ENCODE results near the gene IFNL4.
"Not testable (repeated sequence)": the region's sequence is repeated elsewhere in the genome, so short reads cannot be mapped to it uniquely, and the experiment has no call there.

IFNL4 gene

DNA sequence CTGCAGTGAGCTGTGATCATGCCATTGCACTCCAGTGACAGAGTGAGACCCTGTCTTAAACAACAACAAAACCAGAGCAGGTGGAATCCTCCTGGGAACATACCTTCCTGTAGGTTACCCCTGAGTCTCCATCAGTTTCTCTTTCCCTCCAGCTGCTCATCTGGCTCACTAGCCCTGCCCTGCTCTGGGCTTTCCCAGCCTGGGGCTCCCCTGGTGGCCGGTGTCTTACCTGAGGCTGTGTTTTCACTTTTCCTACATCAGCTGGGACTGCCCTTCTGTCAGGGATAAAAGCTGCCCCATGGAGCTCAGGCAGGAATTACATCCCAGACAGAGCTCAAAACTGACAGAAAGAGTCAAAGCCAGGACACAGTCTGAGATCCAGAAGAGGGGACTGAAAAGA lies 19.4 kb upstream of the IFNL4 start, which contains the start of gene IFNL2:
IFNL2 (plus strand) TSS at position 312 of the 400 bp plus-strand sequence. CDS start 173 bp downstream, outside the sequence.
- H3K27me3 Mint-ChIP-seq: peaks cover 75% of the 10 kb centered on the region
- H3K4me1 Mint-ChIP-seq, H3K36me3 Mint-ChIP-seq, H3K27ac Mint-ChIP-seq, H3K4me3 Mint-ChIP-seq, H3K9me3 Mint-ChIP-seq, CTCF ChIA-PET, DNase-seq: not testable (repeated sequence)

DNA sequence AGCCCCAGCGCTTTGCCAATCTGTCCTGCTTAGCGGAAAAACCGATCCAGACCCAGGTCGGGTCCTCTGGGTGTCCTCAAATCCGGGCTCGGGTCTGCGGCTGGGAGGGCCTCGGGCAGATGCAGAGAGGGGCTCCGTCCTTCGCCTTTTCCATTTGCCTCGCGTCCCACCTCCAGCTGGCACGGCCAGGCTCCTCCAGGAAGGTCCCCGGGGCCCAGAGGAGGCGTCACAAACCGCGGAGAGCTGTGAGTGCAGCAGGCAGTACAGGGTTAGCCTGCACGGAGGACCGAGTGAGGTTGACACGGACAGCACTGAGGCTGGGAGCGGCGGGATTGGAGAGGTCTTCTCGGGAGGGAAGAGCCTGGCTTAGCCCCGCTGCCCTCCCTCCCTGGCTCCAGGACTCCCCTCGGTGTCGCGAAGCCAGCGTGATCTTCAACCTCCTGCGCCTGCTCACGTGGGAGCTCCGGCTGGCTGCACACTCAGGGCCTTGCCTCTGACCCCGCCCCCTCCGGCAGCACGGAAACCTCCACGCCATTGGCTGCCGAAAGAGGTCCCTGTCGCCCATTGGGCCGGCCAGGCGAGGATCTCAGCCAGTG lies 16.8 kb upstream of the IFNL4 start:
- DNase-seq: no peak
- H3K9me3 Mint-ChIP-seq: no peaks in the 10 kb centered on the region
- no peaks in the 10 kb centered on the region for H3K4me1 Mint-ChIP-seq
- no peak overlapping the region for H3K27ac Mint-ChIP-seq
- no peak overlapping the region for H3K4me3 Mint-ChIP-seq
- CTCF ChIA-PET: no interaction called here
- H3K27me3 Mint-ChIP-seq: peaks cover 78% of the 10 kb centered on the region
- H3K36me3 Mint-ChIP-seq: no peaks in the 10 kb centered on the region

DNA sequence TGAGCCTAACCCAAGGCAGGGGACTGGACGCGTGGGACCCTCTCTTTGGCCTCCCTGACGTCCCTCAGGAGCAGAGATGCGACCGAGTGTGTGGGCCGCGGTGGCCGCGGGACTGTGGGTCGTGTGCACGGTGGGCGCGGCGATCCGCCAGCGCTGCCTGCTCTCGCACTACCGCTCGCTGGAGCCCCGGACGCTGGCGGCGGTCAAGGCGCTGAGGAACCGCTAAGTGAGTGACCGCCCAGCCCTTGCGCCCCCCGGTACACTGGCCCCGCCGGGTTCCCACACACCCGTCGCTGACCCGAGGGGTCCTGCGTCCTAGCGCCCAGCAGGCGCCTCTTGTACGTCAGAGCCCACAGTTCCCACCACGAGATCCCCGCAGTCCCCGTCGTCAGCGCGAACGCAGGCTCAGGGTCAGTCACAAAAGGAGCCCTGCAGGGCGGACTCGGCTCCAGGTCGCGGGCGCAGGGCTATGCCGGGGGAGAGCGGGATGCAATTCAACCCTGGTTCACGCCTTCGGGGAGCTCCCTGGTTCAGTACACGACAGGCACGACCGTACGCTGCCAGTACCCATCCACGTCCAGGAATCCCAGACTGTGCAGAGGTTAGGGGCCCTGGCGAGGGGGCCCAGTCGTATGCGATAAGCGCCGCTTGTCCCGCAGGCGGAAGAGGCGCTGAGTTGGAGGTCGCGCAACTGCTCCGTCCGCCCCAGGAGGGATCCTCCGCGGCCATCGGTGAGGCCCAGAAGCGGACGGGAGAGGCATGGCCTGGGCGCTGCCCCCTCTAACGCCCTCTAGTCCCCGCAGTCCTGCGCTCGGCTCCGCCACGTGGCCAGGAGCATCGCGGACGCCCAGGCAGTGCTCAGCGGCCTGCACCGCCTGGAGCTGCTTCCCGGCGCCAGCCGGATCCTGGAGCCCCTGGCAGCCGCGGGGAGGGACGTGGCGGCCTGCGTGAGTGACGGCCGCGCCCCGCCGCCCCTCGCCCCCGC lies 15.9 kb upstream of the IFNL4 start:
- Mint-ChIP-seq H3K27me3 (peaks cover 73% of the 10 kb centered on the region), H3K9me3 (no peaks in the 10 kb centered on the region), H3K4me1 (no peaks in the 10 kb centered on the region), H3K27ac (no peak overlapping the region), H3K4me3 (no peak overlapping the region), H3K36me3 (no peaks in the 10 kb centered on the region)
- CTCF ChIA-PET: no interaction called here
- no peak for DNase-seq

DNA sequence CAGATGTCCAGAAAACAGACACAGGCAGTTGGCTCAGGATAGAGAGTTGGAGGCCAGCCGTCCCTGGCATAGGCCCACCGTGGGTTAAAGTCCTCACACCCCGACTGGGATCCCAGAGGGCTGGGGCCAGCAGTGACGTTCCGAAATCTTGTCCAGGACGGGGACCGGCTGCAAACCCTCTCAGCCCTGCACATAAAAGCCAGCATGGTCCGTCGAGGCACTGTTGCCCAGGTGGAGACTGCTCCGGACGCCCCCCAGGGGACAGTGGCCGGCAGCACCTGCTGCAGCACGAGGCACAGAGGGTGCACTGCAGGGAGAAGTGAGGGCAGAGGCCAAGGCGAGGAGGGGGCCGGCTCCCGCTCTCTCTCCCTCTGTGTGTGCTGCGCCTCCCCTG lies 15.3 kb upstream of the IFNL4 start:
- DNase-seq: no peak
- H3K27ac Mint-ChIP-seq: no peak overlapping the region
- no peaks in the 10 kb centered on the region for H3K9me3 Mint-ChIP-seq
- no peaks in the 10 kb centered on the region for H3K4me1 Mint-ChIP-seq
- H3K36me3 Mint-ChIP-seq: no peaks in the 10 kb centered on the region
- CTCF ChIA-PET: no interaction called here
- H3K27me3 Mint-ChIP-seq: peaks cover 70% of the 10 kb centered on the region
- H3K4me3 Mint-ChIP-seq: no peak overlapping the region

DNA sequence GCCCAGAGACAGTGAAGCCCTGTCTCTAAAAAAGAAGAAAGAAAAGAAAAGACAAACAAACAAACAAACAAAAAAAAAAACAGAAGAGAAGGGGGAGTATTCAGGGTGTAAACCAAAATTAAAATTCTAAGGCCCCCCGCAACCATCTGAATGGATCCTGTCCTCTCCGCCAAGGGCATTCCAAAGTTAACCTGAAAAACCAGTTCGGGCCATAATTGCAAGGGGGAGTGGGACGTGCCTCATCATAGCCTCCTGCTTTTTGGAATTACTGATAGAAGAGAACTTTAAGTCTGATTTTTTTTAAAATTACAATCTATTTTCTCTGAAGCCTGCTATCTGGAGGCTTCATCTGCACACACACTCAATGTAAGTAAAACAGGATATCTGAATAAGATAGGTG lies 13.8 kb upstream of the IFNL4 start:
- H3K27me3 Mint-ChIP-seq: peaks cover 61% of the 10 kb centered on the region
- H3K36me3 Mint-ChIP-seq: no peaks in the 10 kb centered on the region
- H3K4me1 Mint-ChIP-seq: no peaks in the 10 kb centered on the region
- CTCF ChIA-PET: no interaction called here
- no peaks in the 10 kb centered on the region for H3K9me3 Mint-ChIP-seq
- H3K27ac Mint-ChIP-seq: no peak overlapping the region
- no peak for DNase-seq
- no peak overlapping the region for H3K4me3 Mint-ChIP-seq

DNA sequence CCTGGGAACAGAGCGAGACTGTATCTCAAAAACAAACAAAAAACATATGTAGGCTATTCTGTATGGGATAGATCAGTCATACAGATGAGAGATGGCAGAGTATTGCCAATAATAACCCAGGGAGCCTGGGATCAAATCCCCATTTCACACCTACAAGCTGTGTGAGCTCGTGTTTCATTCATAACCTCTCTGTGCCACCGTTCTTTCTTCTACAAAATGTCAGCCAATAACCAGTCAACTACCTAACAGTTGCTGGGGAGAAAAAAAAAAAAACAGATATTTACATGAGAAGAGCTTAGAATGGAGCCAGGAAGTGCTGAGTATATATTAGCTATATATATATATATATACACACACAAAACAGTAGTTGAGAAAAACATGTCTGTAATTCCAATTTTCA lies 13.0 kb upstream of the IFNL4 start:
- no peak for DNase-seq
- H3K36me3 Mint-ChIP-seq: no peaks in the 10 kb centered on the region
- CTCF ChIA-PET: no interaction called here
- H3K27me3 Mint-ChIP-seq: peaks cover 58% of the 10 kb centered on the region
- H3K9me3 Mint-ChIP-seq: no peaks in the 10 kb centered on the region
- no peak overlapping the region for H3K4me3 Mint-ChIP-seq
- H3K27ac Mint-ChIP-seq: no peak overlapping the region
- no peaks in the 10 kb centered on the region for H3K4me1 Mint-ChIP-seq

DNA sequence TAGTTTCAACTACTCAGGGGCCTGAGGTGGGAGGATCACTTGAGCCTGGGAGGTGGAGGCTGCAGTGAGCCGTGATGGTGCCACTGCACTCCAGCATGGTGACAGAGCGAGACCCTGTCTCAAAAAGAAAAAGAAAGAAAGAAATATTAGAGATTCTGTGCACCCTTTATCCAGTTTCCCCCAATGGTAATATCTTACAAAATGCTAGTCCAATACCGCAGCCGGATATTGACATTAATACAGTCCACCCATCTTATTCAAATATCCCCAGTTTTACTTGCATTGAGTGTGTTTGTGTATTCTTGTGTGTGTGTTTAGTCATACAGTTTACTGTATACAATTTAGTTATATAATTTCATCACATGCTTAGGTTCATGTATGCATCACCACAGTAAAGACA lies 8.6 kb upstream of the IFNL4 start:
- DNase-seq: no peak
- Mint-ChIP-seq H3K4me1 (peaks cover 5% of the 10 kb centered on the region), H3K9me3 (no peaks in the 10 kb centered on the region), H3K4me3 (no peak overlapping the region), H3K27ac (no peak overlapping the region), H3K36me3 (no peaks in the 10 kb centered on the region), H3K27me3 (peaks cover 39% of the 10 kb centered on the region)
- CTCF ChIA-PET: no interaction called here

DNA sequence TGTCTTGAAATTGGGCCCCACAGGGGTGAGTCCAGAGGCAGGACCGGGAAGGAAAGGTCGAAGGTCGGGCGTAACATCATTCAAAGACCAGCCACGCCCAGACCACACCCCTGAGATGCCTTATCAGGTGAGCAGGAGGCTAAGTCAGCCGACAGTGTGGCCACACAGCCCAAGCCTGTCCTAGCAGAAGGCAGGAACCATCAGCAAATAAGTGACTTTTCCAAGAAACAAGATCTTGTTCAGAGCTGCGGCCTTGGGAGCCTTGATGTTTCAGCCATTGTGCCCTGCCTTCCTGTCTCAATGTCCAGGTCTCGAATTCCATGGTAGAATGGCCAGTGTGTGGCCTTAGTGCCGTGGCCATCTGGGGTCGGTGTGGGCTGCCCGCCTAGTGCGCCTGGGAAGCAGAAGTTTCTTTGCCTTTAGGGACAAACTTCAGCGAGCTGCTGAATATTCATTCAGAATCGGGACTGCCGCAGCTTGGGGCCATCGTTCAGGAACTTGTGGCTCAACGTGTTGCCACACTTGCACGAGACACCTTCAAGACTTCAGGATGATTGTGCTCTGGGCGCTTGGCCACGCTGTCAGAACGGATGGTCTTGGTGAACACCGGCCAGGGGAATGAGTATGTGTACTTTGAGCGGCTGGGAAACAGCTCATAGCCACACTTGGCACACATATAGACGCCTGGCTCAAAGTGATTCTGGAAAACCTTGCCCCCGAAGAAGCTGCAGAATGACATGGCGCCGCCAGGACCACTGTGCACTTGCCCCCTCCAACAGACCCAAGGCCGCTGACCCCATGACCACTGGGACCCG lies 6.1 kb upstream of the IFNL4 start:
- H3K9me3 Mint-ChIP-seq: no peaks in the 10 kb centered on the region
- H3K4me1 Mint-ChIP-seq: peaks cover 5% of the 10 kb centered on the region
- peaks cover 39% of the 10 kb centered on the region for H3K27me3 Mint-ChIP-seq
- no peak for DNase-seq
- no peaks in the 10 kb centered on the region for H3K36me3 Mint-ChIP-seq
- CTCF ChIA-PET: no interaction called here
- no peak overlapping the region for H3K4me3 Mint-ChIP-seq
- no peak overlapping the region for H3K27ac Mint-ChIP-seq

DNA sequence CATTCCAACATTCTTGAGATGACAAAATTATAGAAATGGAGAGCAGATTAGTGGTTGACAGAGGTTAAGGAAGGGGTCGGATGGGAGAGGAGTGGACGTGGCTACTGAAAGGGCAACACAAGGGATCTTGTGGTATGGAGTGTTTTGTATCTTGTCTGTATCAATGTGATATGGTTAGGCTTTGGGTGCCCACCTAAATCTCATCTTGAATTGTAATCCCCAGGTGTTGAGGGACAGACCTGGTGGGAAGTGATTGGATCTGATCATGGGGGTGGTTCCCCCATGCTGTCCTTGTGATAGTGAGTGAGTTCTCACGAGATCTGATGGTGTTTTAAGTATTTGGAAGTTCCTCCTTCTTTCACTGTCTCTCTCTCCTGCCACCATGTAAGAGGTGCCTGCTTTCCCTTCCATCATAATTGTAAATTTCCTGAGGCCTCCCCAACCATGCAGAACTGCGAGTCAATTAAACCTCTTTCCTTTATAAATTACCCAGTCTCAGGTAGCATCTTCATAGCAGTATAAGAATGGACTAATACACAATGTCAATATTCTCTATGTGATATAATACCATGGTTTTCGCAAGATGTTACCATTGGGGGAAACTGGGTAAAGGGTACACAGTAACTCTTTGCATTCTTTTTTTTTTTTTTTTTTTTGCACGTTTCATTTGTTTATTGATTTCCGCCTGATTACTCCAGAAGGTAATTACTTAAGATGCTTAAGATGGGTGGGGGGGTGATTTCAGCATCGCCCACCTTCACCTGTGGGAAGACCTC lies 4.9 kb upstream of the IFNL4 start:
- H3K27ac Mint-ChIP-seq: no peak overlapping the region
- DNase-seq: no peak
- CTCF ChIA-PET: no interaction called here
- H3K27me3 Mint-ChIP-seq: peaks cover 47% of the 10 kb centered on the region
- peaks cover 5% of the 10 kb centered on the region for H3K4me1 Mint-ChIP-seq
- no peaks in the 10 kb centered on the region for H3K9me3 Mint-ChIP-seq
- no peaks in the 10 kb centered on the region for H3K36me3 Mint-ChIP-seq
- H3K4me3 Mint-ChIP-seq: no peak overlapping the region

DNA sequence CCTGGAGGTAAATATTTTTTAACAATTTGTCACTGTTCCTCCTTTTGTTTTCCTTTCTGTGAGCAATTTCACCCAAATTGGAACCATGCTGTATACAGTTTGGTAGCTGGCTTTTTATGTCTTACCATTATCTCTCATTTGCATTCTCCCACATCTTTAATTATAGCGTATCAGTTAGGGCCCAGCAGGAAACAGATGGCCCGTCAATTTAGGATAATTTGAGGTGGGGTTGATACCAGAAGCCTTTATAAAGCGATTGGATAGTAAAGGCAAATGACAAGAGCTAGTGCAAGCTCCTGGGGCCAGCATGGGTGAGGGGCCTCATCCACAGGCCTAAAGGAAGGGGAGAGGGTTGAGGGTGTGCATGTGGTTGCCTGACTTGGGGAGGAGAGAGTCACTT lies 3.8 kb upstream of the IFNL4 start:
- H3K36me3 Mint-ChIP-seq: no peaks in the 10 kb centered on the region
- peaks cover 58% of the 10 kb centered on the region for H3K27me3 Mint-ChIP-seq
- CTCF ChIA-PET: no interaction called here
- no peak overlapping the region for H3K27ac Mint-ChIP-seq
- no peak overlapping the region for H3K4me3 Mint-ChIP-seq
- peaks cover 5% of the 10 kb centered on the region for H3K4me1 Mint-ChIP-seq
- no peaks in the 10 kb centered on the region for H3K9me3 Mint-ChIP-seq
- no peak for DNase-seq

DNA sequence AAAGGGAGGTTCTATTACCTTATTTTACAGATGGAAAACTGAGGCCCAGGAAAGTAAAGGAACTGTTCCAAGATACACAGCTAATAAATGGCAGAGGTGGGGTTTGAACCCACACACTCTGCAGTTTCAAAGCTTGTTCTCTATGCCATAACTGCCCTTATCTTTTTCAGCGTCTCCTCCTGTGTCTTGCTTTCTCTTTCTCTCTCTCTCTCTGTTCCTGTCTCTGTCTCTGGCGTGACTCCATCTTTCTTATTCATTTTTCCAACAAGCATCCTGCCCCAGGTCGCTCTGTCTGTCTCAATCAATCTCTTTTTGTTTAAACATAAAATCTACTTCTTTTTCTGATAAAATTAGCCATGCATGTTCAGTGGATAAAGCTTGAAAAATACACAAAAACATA lies 3.2 kb upstream of the IFNL4 start:
- DNase-seq: no peak
- Mint-ChIP-seq H3K36me3 (no peaks in the 10 kb centered on the region), H3K27ac (no peak overlapping the region), H3K4me1 (peaks cover 5% of the 10 kb centered on the region), H3K4me3 (no peak overlapping the region), H3K9me3 (no peaks in the 10 kb centered on the region), H3K27me3 (peaks cover 61% of the 10 kb centered on the region)
- CTCF ChIA-PET: no interaction called here

DNA sequence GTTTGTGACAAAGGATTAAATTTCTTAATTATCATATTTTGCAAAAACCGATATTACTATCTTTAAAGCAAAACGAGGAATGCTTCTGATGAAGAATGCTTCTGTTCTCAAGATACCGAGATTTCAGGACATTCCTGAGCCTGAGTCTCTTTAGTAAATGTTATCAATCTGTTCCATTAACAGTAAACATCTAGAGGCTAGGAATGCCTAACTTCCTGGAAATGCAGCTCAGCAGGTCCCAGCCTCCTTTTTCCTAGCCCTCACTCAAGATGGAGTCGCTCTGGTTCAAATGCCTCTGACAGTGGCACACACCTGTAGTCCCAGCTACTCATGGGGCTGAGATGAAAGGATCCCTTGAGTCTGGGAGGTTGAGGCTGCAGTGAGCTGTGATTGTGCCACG lies 2.4 kb upstream of the IFNL4 start:
- no peak overlapping the region for H3K27ac Mint-ChIP-seq
- CTCF ChIA-PET: no interaction called here
- H3K4me3 Mint-ChIP-seq: no peak overlapping the region
- DNase-seq: no peak
- H3K4me1 Mint-ChIP-seq: peaks cover 5% of the 10 kb centered on the region
- H3K36me3 Mint-ChIP-seq: no peaks in the 10 kb centered on the region
- peaks cover 55% of the 10 kb centered on the region for H3K27me3 Mint-ChIP-seq
- H3K9me3 Mint-ChIP-seq: no peaks in the 10 kb centered on the region

DNA sequence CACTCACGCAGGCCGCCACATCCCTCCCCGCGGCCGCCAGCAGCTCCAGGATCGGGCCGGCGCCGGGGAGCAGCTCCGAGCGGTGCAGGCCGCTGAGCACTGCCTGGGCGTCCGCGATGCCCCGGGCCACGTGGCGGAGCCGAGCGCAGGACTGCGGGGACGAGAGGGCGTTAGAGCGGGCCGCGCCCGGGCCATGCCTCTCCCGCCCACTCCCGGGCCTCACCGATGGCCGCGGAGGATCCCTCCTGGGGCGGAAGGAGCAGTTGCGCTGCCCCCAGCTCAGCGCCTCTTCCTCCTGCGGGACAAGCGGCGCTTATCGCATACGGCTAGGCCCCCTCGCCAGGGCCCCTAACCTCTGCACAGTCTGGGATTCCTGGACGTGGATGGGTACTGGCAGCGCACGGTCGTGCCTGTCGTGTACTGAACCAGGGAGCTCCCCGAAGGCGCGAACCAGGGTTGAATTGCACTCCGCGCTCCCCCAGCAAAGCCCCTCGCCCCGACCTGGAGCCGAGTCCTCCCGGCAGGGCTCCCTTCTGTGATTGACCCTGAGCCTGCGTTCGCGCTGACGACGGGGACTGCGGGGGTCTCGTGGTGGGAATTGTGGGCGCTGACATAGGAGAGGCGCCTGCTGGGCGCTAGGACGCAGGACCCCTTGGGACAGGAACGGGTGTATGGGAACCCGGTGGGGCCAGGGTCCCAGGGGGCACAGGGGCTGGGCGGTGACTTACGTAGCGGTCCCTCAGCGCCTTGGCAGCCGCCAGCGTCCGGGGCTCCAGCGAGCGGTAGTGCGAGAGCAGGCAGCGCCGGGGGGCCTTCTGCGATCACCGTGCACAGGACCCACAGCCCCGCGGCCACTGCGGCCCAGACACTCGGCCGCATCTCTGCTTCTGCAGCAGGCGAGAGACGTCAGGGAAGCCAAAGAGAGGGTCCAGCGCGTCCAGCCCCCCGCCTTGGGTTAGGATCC lies 673 bp downstream of the IFNL4 start:
- CTCF ChIA-PET: no interaction called here

More for the DNA sequence above, 673 bp downstream of the IFNL4 start:
- H3K4me3 Mint-ChIP-seq: no peak overlapping the region
- no peaks in the 10 kb centered on the region for H3K9me3 Mint-ChIP-seq
- peaks cover 57% of the 10 kb centered on the region for H3K27me3 Mint-ChIP-seq
- no peak overlapping the region for H3K27ac Mint-ChIP-seq
- DNase-seq: no peak
- H3K36me3 Mint-ChIP-seq: no peaks in the 10 kb centered on the region
- peaks cover 5% of the 10 kb centered on the region for H3K4me1 Mint-ChIP-seq
